ENCODE measurements around the gene MUC4. TPM values are rescaled to one million over a fixed set of nuclear protein-coding genes. Genes with fewer than 3 reads are reported as not detected.

MUC4 gene
- total RNA-seq, 1 experiment from 2014 or later, result 0.36 TPM

DNA sequence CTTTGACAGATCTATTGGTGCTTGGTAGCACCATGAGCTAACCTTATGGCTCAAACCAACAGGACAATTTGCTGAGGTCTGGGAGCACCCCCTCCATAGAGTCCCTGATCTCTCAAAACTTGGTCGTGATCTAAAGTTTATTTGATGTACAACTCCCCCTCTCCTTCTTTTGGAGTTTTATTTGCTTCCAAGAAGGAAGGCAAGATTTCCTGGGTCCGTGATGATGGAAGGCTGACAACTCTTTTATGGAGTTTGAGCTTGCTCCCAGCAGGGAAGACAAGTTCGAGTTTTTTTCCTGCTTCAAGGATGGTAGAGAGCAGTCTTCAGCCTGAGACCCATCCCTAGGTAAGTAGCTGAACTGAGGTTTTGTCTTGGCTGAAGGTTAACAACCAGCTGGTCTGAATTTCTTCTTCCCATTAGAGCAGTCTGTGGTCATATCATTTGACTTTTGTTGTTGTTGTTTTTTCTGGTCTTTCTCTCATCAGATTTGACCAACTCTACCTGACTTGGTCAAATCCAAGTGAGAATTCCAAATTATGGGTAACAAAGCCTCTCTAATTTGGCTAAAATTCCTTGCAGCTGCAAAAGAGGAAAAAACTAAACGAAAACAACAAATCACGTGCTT, 93.8 kb downstream of the MUC4 start:
- ChIA-PET CTCF (interaction anchor here (0.6 kb wide), 1 partner anchor 365 kb away, joined by 3 read pairs; no protein-coding TSS in a partner anchor), POLR2A (interaction anchor here (0.6 kb wide), 1 partner anchor 9 kb away, joined by 3 read pairs; no protein-coding TSS in a partner anchor)
- Mint-ChIP-seq H3K9me3 (ENCODE audit: unreplicated experiment) (no peaks in the 10 kb centered on the region), H3K27me3 (ENCODE audit: insufficient read depth, unreplicated experiment) (no peaks in the 10 kb centered on the region), H3K4me3 (ENCODE audit: unreplicated experiment) (no peak overlapping the region), H3K27ac (ENCODE audit: unreplicated experiment) (peak overlapping the region; percentile 1), H3K4me1 (ENCODE audit: low read depth, unreplicated experiment) (peaks cover 46% of the 10 kb centered on the region), H3K36me3 (ENCODE audit: insufficient read depth, unreplicated experiment) (no peaks in the 10 kb centered on the region)
- Histone ChIP-seq H3K36me3 (ENCODE audit: control insufficient read depth, insufficient read depth, low read length) (no peaks in the 10 kb centered on the region), H3K4me1 (peaks cover 43% of the 10 kb centered on the region), H3K4me3 (ENCODE audit: low read depth, low read length) (no peak overlapping the region), H3K27me3 (replicated peaks; ENCODE audit: control insufficient read depth, insufficient read depth, low read length) (no peaks in the 10 kb centered on the region), H3K9me3 (no peaks in the 10 kb centered on the region)
- TF ChIP-seq, protein P1, sequence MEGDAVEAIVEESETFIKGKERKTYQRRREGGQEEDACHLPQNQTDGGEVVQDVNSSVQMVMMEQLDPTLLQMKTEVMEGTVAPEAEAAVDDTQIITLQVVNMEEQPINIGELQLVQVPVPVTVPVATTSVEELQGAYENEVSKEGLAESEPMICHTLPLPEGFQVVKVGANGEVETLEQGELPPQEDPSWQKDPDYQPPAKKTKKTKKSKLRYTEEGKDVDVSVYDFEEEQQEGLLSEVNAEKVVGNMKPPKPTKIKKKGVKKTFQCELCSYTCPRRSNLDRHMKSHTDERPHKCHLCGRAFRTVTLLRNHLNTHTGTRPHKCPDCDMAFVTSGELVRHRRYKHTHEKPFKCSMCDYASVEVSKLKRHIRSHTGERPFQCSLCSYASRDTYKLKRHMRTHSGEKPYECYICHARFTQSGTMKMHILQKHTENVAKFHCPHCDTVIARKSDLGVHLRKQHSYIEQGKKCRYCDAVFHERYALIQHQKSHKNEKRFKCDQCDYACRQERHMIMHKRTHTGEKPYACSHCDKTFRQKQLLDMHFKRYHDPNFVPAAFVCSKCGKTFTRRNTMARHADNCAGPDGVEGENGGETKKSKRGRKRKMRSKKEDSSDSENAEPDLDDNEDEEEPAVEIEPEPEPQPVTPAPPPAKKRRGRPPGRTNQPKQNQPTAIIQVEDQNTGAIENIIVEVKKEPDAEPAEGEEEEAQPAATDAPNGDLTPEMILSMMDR (IDR thresholded peaks at IDR 0.05; ENCODE audit: insufficient read depth in 1 of 2, low read depth in 1 of 2, low read length in 1 of 2, severe bottlenecking in 1 of 2, unreplicated experiment in 1 of 2), result no peak
- no TSS peak for BruUV-seq (replicated peaks)
- intact Hi-C loops (cut with micrococcal nuclease; ENCODE audit: unreplicated experiment), result no loop called here
- DNase-seq, result no peak

GRCh38 chr3:195717416-195717815, 94.3 kb downstream of the MUC4 start:
- TF ChIP-seq, protein P1 (IDR thresholded peaks at IDR 0.05; ENCODE audit: insufficient read depth in 1 of 2, low read depth in 1 of 2, low read length in 1 of 2, severe bottlenecking in 1 of 2, unreplicated experiment in 1 of 2), result no peak
- Histone ChIP-seq H3K27me3 (replicated peaks; ENCODE audit: control insufficient read depth, insufficient read depth, low read length) (no peaks in the 10 kb centered on the region), H3K36me3 (ENCODE audit: control insufficient read depth, insufficient read depth, low read length) (no peaks in the 10 kb centered on the region), H3K4me1 (peaks cover 43% of the 10 kb centered on the region), H3K9me3 (no peaks in the 10 kb centered on the region), H3K4me3 (ENCODE audit: low read depth, low read length) (no peak overlapping the region)
- POLR2A ChIA-PET, result interaction anchor here (0.6 kb wide), 1 partner anchor 9 kb away, joined by 3 read pairs; no protein-coding TSS in a partner anchor
- no TSS peak for BruUV-seq (replicated peaks)
- intact Hi-C loops (cut with micrococcal nuclease; ENCODE audit: unreplicated experiment), result no loop called here
- H3K4me3 Mint-ChIP-seq (ENCODE audit: unreplicated experiment), result no peak overlapping the region
- no peaks in the 10 kb centered on the region for H3K36me3 Mint-ChIP-seq (ENCODE audit: insufficient read depth, unreplicated experiment)
- DNase-seq, result no peak
- no peaks in the 10 kb centered on the region for H3K9me3 Mint-ChIP-seq (ENCODE audit: unreplicated experiment)
- H3K27ac Mint-ChIP-seq (ENCODE audit: unreplicated experiment), result peak overlapping the region; percentile 1
- CTCF ChIA-PET, result interaction anchor here (0.6 kb wide), 1 partner anchor 364 kb away, joined by 3 read pairs; no protein-coding TSS in a partner anchor
- H3K4me1 Mint-ChIP-seq (ENCODE audit: low read depth, unreplicated experiment), result peaks cover 46% of the 10 kb centered on the region
- H3K27me3 Mint-ChIP-seq (ENCODE audit: insufficient read depth, unreplicated experiment), result no peaks in the 10 kb centered on the region

GRCh38 chr3:195715583-195716266, 96.0 kb downstream of the MUC4 start:
- DNase-seq, result peak in 1 of 2 experiments; percentile 69
- TF ChIP-seq, protein P1 (IDR thresholded peaks at IDR 0.05; ENCODE audit: insufficient read depth in 1 of 2, low read depth in 1 of 2, low read length in 1 of 2, severe bottlenecking in 1 of 2, unreplicated experiment in 1 of 2), result no peak
- Mint-ChIP-seq H3K4me1 (ENCODE audit: low read depth, unreplicated experiment) (peaks cover 40% of the 10 kb centered on the region), H3K4me3 (ENCODE audit: unreplicated experiment) (no peak overlapping the region), H3K36me3 (ENCODE audit: insufficient read depth, unreplicated experiment) (no peaks in the 10 kb centered on the region), H3K9me3 (ENCODE audit: unreplicated experiment) (no peaks in the 10 kb centered on the region), H3K27me3 (ENCODE audit: insufficient read depth, unreplicated experiment) (no peaks in the 10 kb centered on the region), H3K27ac (ENCODE audit: unreplicated experiment) (no peak overlapping the region)
- Histone ChIP-seq H3K9me3 (no peaks in the 10 kb centered on the region), H3K4me3 (ENCODE audit: low read depth, low read length) (no peak overlapping the region), H3K36me3 (ENCODE audit: control insufficient read depth, insufficient read depth, low read length) (no peaks in the 10 kb centered on the region), H3K4me1 (peaks cover 38% of the 10 kb centered on the region), H3K27me3 (replicated peaks; ENCODE audit: control insufficient read depth, insufficient read depth, low read length) (no peaks in the 10 kb centered on the region)
- ChIA-PET POLR2A (no interaction called here), CTCF (no interaction called here)
- intact Hi-C loops (cut with micrococcal nuclease; ENCODE audit: unreplicated experiment), result no loop called here
- no TSS peak for BruUV-seq (replicated peaks)

Data from Caco-2 (cell line).